ENCODE measurements around the gene KDM3A.

Gene KDM3A

DNA sequence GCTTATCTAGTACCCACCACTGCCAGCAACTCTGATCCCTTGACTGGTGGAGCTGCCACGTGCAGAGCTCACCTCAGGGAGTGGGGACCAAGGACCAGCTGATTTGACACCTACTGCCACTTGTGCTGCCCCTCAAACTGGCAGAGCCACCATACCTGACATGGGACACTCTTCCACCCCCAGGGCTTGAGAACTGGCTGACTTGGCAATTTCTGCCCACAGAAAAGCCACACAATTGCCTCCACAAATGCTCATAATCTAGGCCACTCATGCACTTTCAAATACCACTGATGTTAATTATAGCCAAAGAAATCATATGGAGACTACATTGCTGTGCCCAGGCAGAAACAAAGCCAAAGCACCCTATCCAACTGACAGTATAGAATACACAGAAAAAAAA lies 11.8 kb upstream of the KDM3A start:
- ChIA-PET CTCF (interaction anchor here (0.6 kb wide), 1 partner anchor 479 kb away, joined by 3 read pairs; no protein-coding TSS in a partner anchor), POLR2A (ENCODE audit: low non-redundant PET) (no interaction called here)
- no peak overlapping the region for H3K27ac ChIP-seq
- TF ChIP-seq, protein P1, sequence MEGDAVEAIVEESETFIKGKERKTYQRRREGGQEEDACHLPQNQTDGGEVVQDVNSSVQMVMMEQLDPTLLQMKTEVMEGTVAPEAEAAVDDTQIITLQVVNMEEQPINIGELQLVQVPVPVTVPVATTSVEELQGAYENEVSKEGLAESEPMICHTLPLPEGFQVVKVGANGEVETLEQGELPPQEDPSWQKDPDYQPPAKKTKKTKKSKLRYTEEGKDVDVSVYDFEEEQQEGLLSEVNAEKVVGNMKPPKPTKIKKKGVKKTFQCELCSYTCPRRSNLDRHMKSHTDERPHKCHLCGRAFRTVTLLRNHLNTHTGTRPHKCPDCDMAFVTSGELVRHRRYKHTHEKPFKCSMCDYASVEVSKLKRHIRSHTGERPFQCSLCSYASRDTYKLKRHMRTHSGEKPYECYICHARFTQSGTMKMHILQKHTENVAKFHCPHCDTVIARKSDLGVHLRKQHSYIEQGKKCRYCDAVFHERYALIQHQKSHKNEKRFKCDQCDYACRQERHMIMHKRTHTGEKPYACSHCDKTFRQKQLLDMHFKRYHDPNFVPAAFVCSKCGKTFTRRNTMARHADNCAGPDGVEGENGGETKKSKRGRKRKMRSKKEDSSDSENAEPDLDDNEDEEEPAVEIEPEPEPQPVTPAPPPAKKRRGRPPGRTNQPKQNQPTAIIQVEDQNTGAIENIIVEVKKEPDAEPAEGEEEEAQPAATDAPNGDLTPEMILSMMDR (conservative IDR thresholded peaks at IDR 0.05; ENCODE audit: low read depth), result no peak
- DNase-seq (ENCODE audit: low spot score), result no peak

DNA sequence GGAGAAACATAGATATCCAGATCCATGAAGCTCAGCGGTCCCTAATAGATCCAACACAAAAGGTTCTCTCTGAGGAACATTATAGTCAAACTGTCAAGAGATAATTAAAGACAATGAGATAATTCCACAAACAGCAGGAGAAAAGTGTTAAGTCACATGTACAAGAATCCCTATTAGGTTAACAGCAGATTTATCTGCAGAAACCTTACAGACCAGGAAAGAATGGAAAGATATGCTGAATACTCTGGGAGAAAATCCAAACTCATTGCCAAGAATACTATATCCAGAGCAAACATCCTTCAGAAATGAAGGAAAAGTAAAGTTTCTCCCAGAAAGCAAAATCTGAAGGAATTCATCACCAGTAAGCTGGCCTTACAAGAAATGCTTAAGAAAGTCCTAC lies 10.8 kb upstream of the KDM3A start:
- DNase-seq (ENCODE audit: low spot score), result no peak
- TF ChIP-seq, protein P1 (conservative IDR thresholded peaks at IDR 0.05; ENCODE audit: low read depth), result no peak
- CTCF ChIA-PET, result no interaction called here
- H3K27ac ChIP-seq, result no peak overlapping the region
- POLR2A ChIA-PET (ENCODE audit: low non-redundant PET), result no interaction called here

DNA sequence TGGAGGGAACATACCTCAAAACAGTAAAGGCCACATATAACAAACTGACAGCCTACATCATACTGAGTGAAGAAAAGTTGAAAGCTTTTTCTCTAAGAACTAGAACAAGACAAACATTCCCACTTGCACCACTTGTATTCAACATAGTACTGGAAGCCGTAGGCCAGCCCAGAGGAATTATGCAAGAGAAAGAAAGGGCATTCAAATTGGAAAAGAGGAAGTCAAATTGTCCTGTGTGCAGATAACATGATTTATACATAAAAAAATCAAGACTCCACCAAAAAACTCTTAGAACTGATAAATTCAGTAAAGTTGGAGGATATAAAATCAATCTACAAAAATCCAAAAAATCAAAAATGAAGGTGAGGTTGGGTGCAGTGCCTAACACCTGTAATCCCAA lies 8.0 kb upstream of the KDM3A start:
- TF ChIP-seq, protein P1 (conservative IDR thresholded peaks at IDR 0.05; ENCODE audit: low read depth), result no peak
- CTCF ChIA-PET, result no interaction called here
- POLR2A ChIA-PET (ENCODE audit: low non-redundant PET), result no interaction called here

DNA sequence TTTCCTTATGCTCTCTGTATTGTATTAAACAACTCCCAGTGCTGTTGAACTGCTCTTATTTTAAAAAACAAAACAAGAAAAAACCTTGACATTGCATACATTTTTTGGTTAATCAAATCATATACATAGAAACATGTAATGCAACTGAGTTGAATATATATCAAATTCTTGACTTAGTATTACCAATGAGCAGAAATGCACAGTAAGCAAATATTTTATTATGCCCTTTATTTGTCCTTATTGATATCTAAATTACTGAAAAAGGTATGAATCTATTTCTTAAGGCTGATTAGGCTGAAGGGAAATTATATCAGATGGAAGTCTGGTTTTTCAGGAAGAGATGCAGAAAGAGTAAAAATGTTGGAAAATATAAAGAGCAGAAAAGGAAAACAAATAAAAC lies 6.9 kb upstream of the KDM3A start:
- TF ChIP-seq, protein P1 (conservative IDR thresholded peaks at IDR 0.05; ENCODE audit: low read depth), result no peak
- ChIA-PET CTCF (no interaction called here), POLR2A (ENCODE audit: low non-redundant PET) (no interaction called here)
- H3K27ac ChIP-seq, result no peak overlapping the region
- no peak for DNase-seq (ENCODE audit: low spot score)

More for the DNA sequence above, 8.0 kb upstream of the KDM3A start:
- H3K27ac ChIP-seq, result no peak overlapping the region
- no peak for DNase-seq (ENCODE audit: low spot score)

DNA sequence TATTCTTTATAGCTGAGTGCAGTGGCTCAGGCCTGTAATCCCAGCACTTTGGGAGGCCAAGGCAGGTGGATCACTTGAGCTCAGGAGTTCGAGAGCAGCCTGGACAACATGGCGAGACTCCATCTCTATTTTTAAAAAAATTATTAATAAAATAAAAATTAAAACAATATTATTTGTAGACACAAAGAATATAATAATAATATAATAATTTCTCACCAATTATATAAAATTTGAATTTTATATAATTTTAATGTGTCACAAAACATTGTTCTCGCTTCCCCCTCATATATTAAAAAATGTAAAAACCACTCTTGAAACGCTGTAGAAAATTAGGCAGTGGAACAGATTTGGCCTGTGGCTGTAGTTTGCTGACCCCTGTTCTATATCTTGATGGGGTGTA lies 5.6 kb upstream of the KDM3A start:
- ChIA-PET CTCF (no interaction called here), POLR2A (ENCODE audit: low non-redundant PET) (no interaction called here)
- no peak overlapping the region for H3K27ac ChIP-seq
- no peak for DNase-seq (ENCODE audit: low spot score)
- TF ChIP-seq, protein P1 (conservative IDR thresholded peaks at IDR 0.05; ENCODE audit: low read depth), result no peak

DNA sequence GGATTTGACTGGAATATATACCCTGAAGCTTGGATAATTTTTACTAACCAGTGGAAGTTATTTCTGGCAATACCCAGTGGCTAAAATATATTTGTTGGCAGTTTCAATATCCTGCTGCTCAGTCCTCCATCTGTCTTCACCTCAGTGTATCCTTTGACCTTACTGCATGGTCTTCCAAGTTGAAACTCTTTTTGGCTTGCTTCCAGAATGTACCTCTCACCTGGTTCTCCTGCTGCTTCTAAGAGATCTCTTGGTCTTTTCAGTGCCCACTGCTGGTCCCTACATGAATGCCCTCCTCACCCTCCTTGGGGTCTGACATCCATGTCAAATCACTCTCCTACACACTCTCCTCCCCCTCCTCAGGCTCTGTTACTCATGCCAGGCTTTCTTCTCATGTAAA lies 4.8 kb upstream of the KDM3A start:
- H3K27ac ChIP-seq, result no peak overlapping the region
- ChIA-PET CTCF (no interaction called here), POLR2A (ENCODE audit: low non-redundant PET) (no interaction called here)
- DNase-seq (ENCODE audit: low spot score), result no peak
- TF ChIP-seq, protein P1 (conservative IDR thresholded peaks at IDR 0.05; ENCODE audit: low read depth), result no peak

Data from RWPE1 (cell line).